Skeletal muscle satellite cell (primary cell): Measurements from ENCODE around the gene C1QTNF7.
A peak's percentile ranks its signal among the peaks of the same experiment; 100 is the strongest.

Experiments used
- H3K27me3 ChIP-seq: 2 replicates; pipeline ENCODE4 v1.7.0; 2013; ENCODE audit warnings: low read length; ENCODE audit not compliant: control insufficient read depth, insufficient read depth
- H3K36me3 ChIP-seq: 2 replicates; pipeline ENCODE4 v1.7.0; 2013; ENCODE audit warnings: mild to moderate bottlenecking, control low read depth, low read length; ENCODE audit not compliant: insufficient read depth
- H3K4me1 ChIP-seq: 2 replicates; pipeline ENCODE4 v1.7.0; 2013; ENCODE audit warnings: low read length; ENCODE audit not compliant: control insufficient read depth, insufficient read depth
- H3K4me2 ChIP-seq: 2 replicates; pipeline ENCODE4 v1.7.0; 2013; ENCODE audit warnings: mild to moderate bottlenecking, low read length
- H3K4me3 ChIP-seq: 2 replicates; pipeline ENCODE4 v1.7.0; 2013; ENCODE audit warnings: low read length
- H3K9ac ChIP-seq: 2 replicates; pipeline ENCODE4 v1.7.0; 2013; ENCODE audit warnings: mild to moderate bottlenecking, low read depth, low read length, moderate library complexity
- H3K9me3 ChIP-seq: replicated peaks from 2 replicates; pipeline ENCODE4 v1.7.0; 2013; ENCODE audit warnings: mild to moderate bottlenecking, control low read depth, low read length

Gene C1QTNF7

GRCh38 chr4:15438939-15439524 is 11.2 kb downstream of the C1QTNF7 start:
- Histone ChIP-seq H3K4me1 (peaks cover 10% of the 10 kb centered on the region), H3K4me3 (no peak overlapping the region), H3K4me2 (no peak overlapping the region), H3K9me3 (no peaks in the 10 kb centered on the region), H3K27me3 (no peaks in the 10 kb centered on the region), H3K9ac (no peak overlapping the region), H3K36me3 (no peaks in the 10 kb centered on the region)

DNA sequence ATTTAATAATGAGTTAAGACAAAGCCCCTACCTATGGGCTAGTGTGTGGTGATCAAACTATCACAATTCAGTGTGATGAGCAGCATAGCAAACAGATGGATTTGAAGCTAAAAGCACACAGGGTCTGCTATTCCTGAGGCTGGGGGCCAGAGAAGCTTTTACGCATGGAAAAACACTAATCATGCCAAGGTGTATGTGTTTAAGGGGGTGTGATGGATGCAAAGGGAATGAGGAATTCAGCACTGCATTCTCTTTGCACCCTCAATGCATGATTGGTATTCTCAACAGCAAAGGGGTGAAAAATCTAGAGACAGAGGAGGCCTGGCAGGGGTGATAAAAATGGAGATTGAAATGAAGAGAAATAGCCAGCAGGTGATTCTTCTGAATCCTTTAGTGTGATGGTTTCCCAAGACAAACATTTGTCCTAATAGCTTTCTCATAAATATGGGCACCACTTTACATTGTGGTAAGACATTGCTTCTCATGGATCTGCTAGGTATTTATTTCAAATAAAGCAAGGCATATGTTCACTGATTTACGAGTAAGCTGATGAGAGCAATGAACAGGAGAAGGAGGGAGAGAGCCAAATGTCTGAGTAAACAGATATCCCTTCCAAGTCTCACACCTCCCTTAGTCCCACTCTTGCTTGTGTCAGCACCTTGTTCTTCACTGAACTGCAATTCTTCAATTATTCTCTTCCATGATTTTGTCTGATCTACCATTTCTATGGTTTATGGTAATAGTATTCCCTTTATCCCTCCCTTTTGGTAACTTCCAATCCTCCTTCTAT is 15.7 kb downstream of the C1QTNF7 start:
- Histone ChIP-seq H3K9ac (no peak overlapping the region), H3K27me3 (no peaks in the 10 kb centered on the region), H3K4me3 (no peak overlapping the region), H3K4me1 (no peaks in the 10 kb centered on the region), H3K4me2 (no peak overlapping the region), H3K36me3 (no peaks in the 10 kb centered on the region), H3K9me3 (no peaks in the 10 kb centered on the region)

GRCh38 chr4:15444276-15444675 is 16.4 kb downstream of the C1QTNF7 start:
- Histone ChIP-seq H3K9ac (no peak overlapping the region), H3K36me3 (no peaks in the 10 kb centered on the region), H3K4me2 (no peak overlapping the region), H3K27me3 (no peaks in the 10 kb centered on the region), H3K9me3 (no peaks in the 10 kb centered on the region), H3K4me1 (no peaks in the 10 kb centered on the region), H3K4me3 (no peak overlapping the region)

GRCh38 chr4:15444879-15445547 is 17.2 kb downstream of the C1QTNF7 start:
- Histone ChIP-seq H3K4me2 (no peak overlapping the region), H3K4me3 (no peak overlapping the region), H3K27me3 (no peaks in the 10 kb centered on the region), H3K9me3 (no peaks in the 10 kb centered on the region), H3K36me3 (no peaks in the 10 kb centered on the region), H3K4me1 (no peaks in the 10 kb centered on the region), H3K9ac (no peak overlapping the region)

- H3K9me3 ChIP-seq = no peaks in the 10 kb centered on the region
- H3K27me3 ChIP-seq = no peaks in the 10 kb centered on the region
- peak overlapping the region; percentile 56 for H3K4me2 ChIP-seq
- peaks cover 35% of the 10 kb centered on the region for H3K4me1 ChIP-seq
- peak overlapping the region; percentile 20 for H3K9ac ChIP-seq
- H3K4me3 ChIP-seq = peak overlapping the region; percentile 4
- no peaks in the 10 kb centered on the region for H3K36me3 ChIP-seq
These were observed 23.5 kb downstream of the C1QTNF7 start for GRCh38 chr4:15451181-15451865.

GRCh38 chr4:15451866-15452765 is 24.3 kb downstream of the C1QTNF7 start:
- H3K4me3 ChIP-seq = peak overlapping the region; percentile 4
- H3K4me2 ChIP-seq = peak overlapping the region; percentile 56
- no peaks in the 10 kb centered on the region for H3K36me3 ChIP-seq
- H3K4me1 ChIP-seq = peaks cover 35% of the 10 kb centered on the region
- no peaks in the 10 kb centered on the region for H3K27me3 ChIP-seq
- peak overlapping the region; percentile 20 for H3K9ac ChIP-seq
- H3K9me3 ChIP-seq = no peaks in the 10 kb centered on the region

DNA sequence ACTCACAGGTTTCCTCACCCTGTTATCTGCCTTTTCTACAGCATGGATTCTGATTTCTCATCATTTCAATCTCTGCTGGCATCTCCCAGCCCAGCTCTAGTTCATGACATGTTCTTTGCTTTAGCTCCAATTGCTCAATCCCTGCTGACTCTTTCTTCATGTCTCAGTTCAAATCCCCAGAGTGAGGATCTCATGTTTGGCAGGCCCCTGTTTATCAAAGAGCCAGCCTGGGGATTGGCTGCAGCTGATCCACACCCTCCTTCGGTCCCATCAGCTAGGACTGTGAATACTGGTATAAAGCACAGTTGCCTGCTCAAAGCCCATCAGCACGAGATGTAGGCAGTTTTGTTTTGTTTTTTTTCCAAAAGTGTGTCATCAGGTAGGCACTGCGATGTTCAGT is 27.5 kb downstream of the C1QTNF7 start:
- Histone ChIP-seq H3K9ac (no peak overlapping the region), H3K4me2 (no peak overlapping the region), H3K4me1 (peaks cover 35% of the 10 kb centered on the region), H3K27me3 (peaks cover 6% of the 10 kb centered on the region), H3K4me3 (no peak overlapping the region), H3K9me3 (no peaks in the 10 kb centered on the region), H3K36me3 (no peaks in the 10 kb centered on the region)

GRCh38 chr4:15457406-15458201 is 29.8 kb downstream of the C1QTNF7 start:
- Histone ChIP-seq H3K27me3 (peaks cover 14% of the 10 kb centered on the region), H3K9ac (no peak overlapping the region), H3K4me3 (no peak overlapping the region), H3K9me3 (no peaks in the 10 kb centered on the region), H3K36me3 (no peaks in the 10 kb centered on the region), H3K4me1 (peaks cover 14% of the 10 kb centered on the region), H3K4me2 (no peak overlapping the region)

- peaks cover 14% of the 10 kb centered on the region for H3K27me3 ChIP-seq
- H3K4me3 ChIP-seq = no peak overlapping the region
- no peaks in the 10 kb centered on the region for H3K9me3 ChIP-seq
- H3K9ac ChIP-seq = no peak overlapping the region
- no peak overlapping the region for H3K4me2 ChIP-seq
- H3K36me3 ChIP-seq = no peaks in the 10 kb centered on the region
- H3K4me1 ChIP-seq = peaks cover 10% of the 10 kb centered on the region
These were observed 30.8 kb downstream of the C1QTNF7 start for GRCh38 chr4:15458616-15459015.

DNA sequence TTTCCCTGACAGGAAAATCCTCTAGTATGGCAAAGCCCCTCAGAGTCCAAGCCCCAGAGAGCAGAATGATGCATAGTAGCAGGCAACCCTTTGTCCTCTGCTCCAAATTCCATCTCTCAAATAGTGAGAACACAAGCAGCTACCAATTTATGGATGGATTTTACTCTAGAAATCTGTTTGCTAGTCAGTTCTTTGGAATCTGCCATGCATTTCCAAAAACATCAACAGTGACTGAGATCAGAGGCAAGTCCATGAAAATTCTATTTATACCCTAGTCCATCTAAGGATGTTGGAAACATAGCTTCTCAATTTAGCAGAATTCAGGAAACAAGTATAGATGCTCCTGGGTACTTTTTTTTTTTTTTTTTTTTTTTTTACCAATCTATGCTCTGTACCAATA is 31.9 kb downstream of the C1QTNF7 start:
- peaks cover 14% of the 10 kb centered on the region for H3K27me3 ChIP-seq
- no peaks in the 10 kb centered on the region for H3K36me3 ChIP-seq
- H3K4me3 ChIP-seq = no peak overlapping the region
- no peaks in the 10 kb centered on the region for H3K9me3 ChIP-seq
- H3K4me1 ChIP-seq = peaks cover 10% of the 10 kb centered on the region
- H3K9ac ChIP-seq = no peak overlapping the region
- H3K4me2 ChIP-seq = no peak overlapping the region
